BJ (cell line): Measurements from ENCODE around the gene BCAS1. TPM values are rescaled to one million over a fixed set of nuclear protein-coding genes. Genes with fewer than 3 reads are reported as not detected.
A peak's percentile ranks its signal among the peaks of the same experiment; 100 is the strongest.

Experiments
- CTCF ChIA-PET: fragments of 350-600 bp; formaldehyde crosslinking; extraction: SDS; loops from one replicate; lab custom pipeline; 2021; ENCODE audit warnings: antibody characterized with exemption, inconsistent platforms; lab: Yijun Ruan, JAX
- POLR2A ChIA-PET: fragments of 300-600 bp; sonication (Branson Sonifier 250); formaldehyde crosslinking; extraction: SDS; loops from one replicate; lab custom pipeline; 2021; ENCODE audit warnings: antibody characterized with exemption; lab: Charles Lee
- DNase-seq: peaks from one replicate; pipeline ENCODE4 v3.0.0-alpha.2; 2011; ENCODE audit warnings: low read depth
- H3K27me3 ChIP-seq: 2 replicates; pipeline ENCODE4 v1.6.0; 2011; ENCODE audit warnings: low read length; ENCODE audit not compliant: control insufficient read depth, insufficient read depth
- H3K36me3 ChIP-seq: 2 replicates; pipeline ENCODE4 v1.5.1; 2011; ENCODE audit warnings: low read length; ENCODE audit not compliant: control insufficient read depth, insufficient read depth
- H3K4me3 ChIP-seq: 2 replicates; pipeline ENCODE4 v1.5.1; 2011; ENCODE audit warnings: low read depth, mild to moderate bottlenecking, control low read depth, low read length
- CTCF ChIP-seq: IDR thresholded peaks from 2 replicates; pipeline ENCODE4 v1.5.1; 2011; ENCODE audit warnings: low read depth, mild to moderate bottlenecking, control low read depth, inconsistent platforms, low read length, moderate library complexity; ENCODE audit not compliant: insufficient read depth
- polyA plus RNA-seq: library from polyadenylated mRNA; depleted of rRNA; stranded (reverse); fragments of >200 nt; gene quantifications from 2 replicates; pipeline ENCODE4 v1.2.3, GENCODE V29; 2011

BCAS1 gene
- polyA plus RNA-seq, 1 experiment = not detected

- no peak for DNase-seq
- H3K4me3 ChIP-seq = no peak overlapping the region
- POLR2A ChIA-PET = no interaction called here
- CTCF ChIA-PET = interaction anchor here (0.6 to 19.0 kb wide), 6 partner anchors 13 to 511 kb away, joined by 3 to 544 read pairs (median 4); partner anchors contain the start of gene PFDN4
- no peaks in the 10 kb centered on the region for H3K36me3 ChIP-seq
- H3K27me3 ChIP-seq = no peaks in the 10 kb centered on the region; the same call in 1 of the 2 replicates
- no peak for TF ChIP-seq CTCF
Measured at GRCh38 chr20:54091120-54091480, 20.7 kb upstream of the BCAS1 start.

GRCh38 chr20:54090230-54091119 is 20.1 kb upstream of the BCAS1 start:
- TF ChIP-seq CTCF = no peak
- Histone ChIP-seq H3K36me3 (no peaks in the 10 kb centered on the region), H3K4me3 (no peak overlapping the region), H3K27me3 (no peaks in the 10 kb centered on the region; the same call in 1 of the 2 replicates)
- ChIA-PET CTCF (interaction anchor here (1.1 to 19.0 kb wide), 5 partner anchors 13 to 511 kb away, joined by 3 to 544 read pairs (median 6); partner anchors contain the start of gene PFDN4), POLR2A (no interaction called here)
- DNase-seq = no peak

- POLR2A ChIA-PET = no interaction called here
- no peak overlapping the region for H3K4me3 ChIP-seq
- H3K36me3 ChIP-seq = no peaks in the 10 kb centered on the region
- peak; percentile 31 for DNase-seq
- TF ChIP-seq CTCF = no peak
- H3K27me3 ChIP-seq = no peaks in the 10 kb centered on the region; the same call in 1 of the 2 replicates
- CTCF ChIA-PET = no interaction called here
Measured at GRCh38 chr20:54088430-54088829, 18.0 kb upstream of the BCAS1 start.

- no peaks in the 10 kb centered on the region for H3K36me3 ChIP-seq
- DNase-seq = no peak
- no peak for TF ChIP-seq CTCF
- ChIA-PET CTCF (interaction anchor here (1.8 kb wide), 1 partner anchor 114 kb away, joined by 9 read pairs; no protein-coding TSS in a partner anchor), POLR2A (interaction anchor here (0.6 kb wide), 1 partner anchor 11 kb away, joined by 3 read pairs; no protein-coding TSS in a partner anchor)
- no peaks in the 10 kb centered on the region; the same call in 1 of the 2 replicates for H3K27me3 ChIP-seq
- H3K4me3 ChIP-seq = no peak overlapping the region
Measured at GRCh38 chr20:54086507-54087039, 16.2 kb upstream of the BCAS1 start.

- CTCF ChIA-PET = interaction anchor here (1.8 kb wide), 1 partner anchor 114 kb away, joined by 9 read pairs; no protein-coding TSS in a partner anchor
- no peak for DNase-seq
- no peaks in the 10 kb centered on the region; the same call in 1 of the 2 replicates for H3K27me3 ChIP-seq
- POLR2A ChIA-PET = interaction anchor here (0.6 kb wide), 1 partner anchor 11 kb away, joined by 3 read pairs; no protein-coding TSS in a partner anchor
- TF ChIP-seq CTCF = no peak
- no peak overlapping the region for H3K4me3 ChIP-seq
- no peaks in the 10 kb centered on the region for H3K36me3 ChIP-seq
Measured at GRCh38 chr20:54085910-54086309, 15.5 kb upstream of the BCAS1 start.
